ENCODE data around the gene RASGRP1.

The RASGRP1 gene

GRCh38 chr15:38558372-38559059 is 6.1 kb downstream of the RASGRP1 start:
- H3K4me3 ChIP-seq (ENCODE audit: low read length), result no peak overlapping the region
- no peak for TF ChIP-seq CTCF (conservative IDR thresholded peaks at IDR 0.05; ENCODE audit: low read depth, low read length)
- peak; percentile 55 for DNase-seq (ENCODE audit: low read depth)

GRCh38 chr15:38557921-38558320 is 6.7 kb downstream of the RASGRP1 start:
- TF ChIP-seq CTCF (conservative IDR thresholded peaks at IDR 0.05; ENCODE audit: low read depth, low read length), result no peak
- DNase-seq (ENCODE audit: low read depth), result no peak
- no peak overlapping the region for H3K4me3 ChIP-seq (ENCODE audit: low read length)

- H3K4me3 ChIP-seq (ENCODE audit: low read length), result no peak overlapping the region
- no peak for TF ChIP-seq CTCF (conservative IDR thresholded peaks at IDR 0.05; ENCODE audit: low read depth, low read length)
- peak; percentile 95 for DNase-seq (ENCODE audit: low read depth)
These were observed 8.8 kb downstream of the RASGRP1 start for GRCh38 chr15:38555686-38556334.

- no peak for DNase-seq (ENCODE audit: low read depth)
- no peak overlapping the region for H3K4me3 ChIP-seq (ENCODE audit: low read length)
- TF ChIP-seq CTCF (conservative IDR thresholded peaks at IDR 0.05; ENCODE audit: low read depth, low read length), result no peak
These were observed 10.3 kb downstream of the RASGRP1 start for GRCh38 chr15:38554354-38554753.

GRCh38 chr15:38553071-38553470 is 11.5 kb downstream of the RASGRP1 start:
- no peak for TF ChIP-seq CTCF (conservative IDR thresholded peaks at IDR 0.05; ENCODE audit: low read depth, low read length)
- no peak for DNase-seq (ENCODE audit: low read depth)
- no peak overlapping the region for H3K4me3 ChIP-seq (ENCODE audit: low read length)

GRCh38 chr15:38551720-38552648 is 12.6 kb downstream of the RASGRP1 start:
- H3K4me3 ChIP-seq (ENCODE audit: low read length), result no peak overlapping the region
- no peak for TF ChIP-seq CTCF (conservative IDR thresholded peaks at IDR 0.05; ENCODE audit: low read depth, low read length)
- DNase-seq (ENCODE audit: low read depth), result no peak

Measured in retinal pigment epithelial cell (primary cell).